Progenitor cell of endocrine pancreas (in vitro differentiated cells): ENCODE results near the gene WDR93. TPM values are rescaled to one million over a fixed set of nuclear protein-coding genes. Genes with fewer than 3 reads are reported as not detected.
"Not testable (repeated sequence)": the region's sequence is repeated elsewhere in the genome, so short reads cannot be mapped to it uniquely, and the experiment has no call there.

Experiments used
- DNase-seq: peaks from one replicate; pipeline ENCODE4 v3.0.0; 2021; ENCODE audit warnings: low spot score; ENCODE audit not compliant: unreplicated experiment
- H3K27ac Mint-ChIP-seq: 2 replicates; pipeline ENCODE4 v1.8.0; 2021; ENCODE audit warnings: mild to moderate bottlenecking, moderate library complexity, mixed read lengths
- H3K27me3 Mint-ChIP-seq: 2 replicates; pipeline ENCODE4 v1.8.0; 2021; ENCODE audit warnings: mixed read lengths
- H3K36me3 Mint-ChIP-seq: 2 replicates; pipeline ENCODE4 v1.8.0; 2022; ENCODE audit warnings: mixed read lengths; ENCODE audit not compliant: insufficient read depth
- H3K4me1 Mint-ChIP-seq: 2 replicates; pipeline ENCODE4 v1.8.0; 2021; ENCODE audit warnings: low read depth, mixed read lengths
- H3K4me3 Mint-ChIP-seq: 2 replicates; pipeline ENCODE4 v1.8.0; 2021; ENCODE audit warnings: low read depth, mild to moderate bottlenecking, moderate library complexity, mixed read lengths
- H3K9me3 Mint-ChIP-seq: 2 replicates; pipeline ENCODE4 v1.8.0; 2021; ENCODE audit warnings: low read depth, mixed read lengths
- CTCF ChIP-seq: fragments of 200-600 bp; sonication (generic); IDR thresholded peaks from one replicate; pipeline ENCODE4 v1.5.0; 2021; ENCODE audit warnings: antibody characterized with exemption, mild to moderate bottlenecking; ENCODE audit not compliant: unreplicated experiment
- total RNA-seq: library from RNA; stranded (reverse); gene quantifications from 2 replicates; pipeline ENCODE4 v1.2.1, GENCODE V29; 2021

Gene WDR93
- total RNA-seq, 1 donor from 2014 or later = 1.3 TPM

GRCh38 chr15:89777782-89778380 is 87.3 kb downstream of the WDR93 start:
- DNase-seq = no peak
- no peak overlapping the region for H3K27ac Mint-ChIP-seq
- TF ChIP-seq CTCF = no peak
- peaks cover 41% of the 10 kb centered on the region for H3K27me3 Mint-ChIP-seq
- H3K36me3 Mint-ChIP-seq = no peaks in the 10 kb centered on the region
- no peaks in the 10 kb centered on the region for H3K4me1 Mint-ChIP-seq
- no peak overlapping the region for H3K4me3 Mint-ChIP-seq
- H3K9me3 Mint-ChIP-seq = no peaks in the 10 kb centered on the region

GRCh38 chr15:89778861-89779260 is 88.2 kb downstream of the WDR93 start:
- no peak for DNase-seq
- no peaks in the 10 kb centered on the region for H3K9me3 Mint-ChIP-seq
- H3K4me1 Mint-ChIP-seq = no peaks in the 10 kb centered on the region
- TF ChIP-seq CTCF = no peak
- H3K27me3 Mint-ChIP-seq = peaks cover 45% of the 10 kb centered on the region
- H3K36me3 Mint-ChIP-seq = no peaks in the 10 kb centered on the region
- H3K27ac Mint-ChIP-seq = no peak overlapping the region
- H3K4me3 Mint-ChIP-seq = no peak overlapping the region

- Mint-ChIP-seq H3K36me3 (no peaks in the 10 kb centered on the region), H3K27me3 (peaks cover 36% of the 10 kb centered on the region), H3K4me3 (no peak overlapping the region), H3K9me3 (no peaks in the 10 kb centered on the region), H3K27ac (no peak overlapping the region), H3K4me1 (no peaks in the 10 kb centered on the region)
- no peak for DNase-seq
- TF ChIP-seq CTCF = no peak
Measured at GRCh38 chr15:89780601-89781000, 90.0 kb downstream of the WDR93 start.

GRCh38 chr15:89781055-89781454 is 90.4 kb downstream of the WDR93 start:
- H3K4me1 Mint-ChIP-seq = no peaks in the 10 kb centered on the region
- no peaks in the 10 kb centered on the region for H3K36me3 Mint-ChIP-seq
- no peak overlapping the region for H3K27ac Mint-ChIP-seq

GRCh38 chr15:89781891-89782618 is 91.4 kb downstream of the WDR93 start:
- no peaks in the 10 kb centered on the region for H3K9me3 Mint-ChIP-seq
- no peak for TF ChIP-seq CTCF
- H3K27me3 Mint-ChIP-seq = peaks cover 33% of the 10 kb centered on the region

More at GRCh38 chr15:89781055-89781454, 90.4 kb downstream of the WDR93 start:
- DNase-seq = no peak
- Mint-ChIP-seq H3K4me3 (no peak overlapping the region), H3K27me3 (peaks cover 35% of the 10 kb centered on the region), H3K9me3 (no peaks in the 10 kb centered on the region)
- no peak for TF ChIP-seq CTCF

GRCh38 chr15:89782619-89782950 is 92.0 kb downstream of the WDR93 start:
- H3K36me3 Mint-ChIP-seq, DNase-seq, H3K9me3 Mint-ChIP-seq, H3K4me3 Mint-ChIP-seq, H3K27ac Mint-ChIP-seq, H3K4me1 Mint-ChIP-seq: not testable (repeated sequence)
- H3K27me3 Mint-ChIP-seq = peaks cover 28% of the 10 kb centered on the region

More at GRCh38 chr15:89781891-89782618, 91.4 kb downstream of the WDR93 start:
- no peak overlapping the region for H3K27ac Mint-ChIP-seq
- no peaks in the 10 kb centered on the region for H3K4me1 Mint-ChIP-seq
- no peaks in the 10 kb centered on the region for H3K36me3 Mint-ChIP-seq
- H3K4me3 Mint-ChIP-seq = no peak overlapping the region
- DNase-seq = no peak
